IPS-11a (cell line): ENCODE measurements around the gene FXYD7.

Source experiments
- H3K4me3 ChIP-seq: one replicate; pipeline ENCODE4 v1.5.1; 2013; ENCODE audit warnings: low read depth, low read length, control low read depth

Gene FXYD7

GRCh38 chr19:35109395-35110112 lies 33.5 kb upstream of the FXYD7 start:
- H3K4me3 ChIP-seq, result no peak overlapping the region

GRCh38 chr19:35110974-35111373 lies 32.1 kb upstream of the FXYD7 start:
- no peak overlapping the region for H3K4me3 ChIP-seq

DNA sequence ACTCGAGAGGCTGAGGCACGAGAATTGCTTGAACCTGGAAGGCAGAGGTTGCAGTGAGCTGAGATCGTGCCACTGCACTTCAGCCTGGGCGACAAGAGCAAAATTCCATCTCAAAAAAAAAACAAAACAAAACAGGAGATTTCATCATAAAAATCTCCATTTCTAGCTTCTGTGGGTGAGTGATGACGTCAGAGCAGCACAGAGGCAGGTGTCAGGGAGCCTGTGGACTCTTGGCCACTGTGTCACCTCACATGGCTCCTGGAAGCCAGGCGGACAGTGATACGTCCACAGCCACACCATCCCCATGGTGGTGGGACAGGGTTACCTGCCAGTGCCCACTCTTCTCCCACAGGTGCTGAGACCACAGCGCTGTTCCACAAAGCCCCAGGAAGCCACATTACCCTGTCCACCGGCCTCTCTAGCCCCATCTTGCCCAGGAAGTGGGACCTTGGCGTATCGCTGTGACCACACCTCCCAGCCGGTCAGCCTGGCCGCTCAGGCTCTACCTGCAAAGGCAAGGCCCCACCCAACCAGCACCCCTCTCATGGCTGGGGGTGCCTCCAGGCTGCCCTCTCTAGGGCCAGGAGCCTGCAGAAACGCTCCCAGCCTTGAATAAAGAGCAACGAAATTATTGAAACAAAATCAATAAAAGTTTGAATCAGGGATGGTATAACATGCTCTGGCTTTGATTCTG lies 29.9 kb upstream of the FXYD7 start:
- no peak overlapping the region for H3K4me3 ChIP-seq

- H3K4me3 ChIP-seq, result no peak overlapping the region
Observed at GRCh38 chr19:35114353-35115176, 28.5 kb upstream of the FXYD7 start.

DNA sequence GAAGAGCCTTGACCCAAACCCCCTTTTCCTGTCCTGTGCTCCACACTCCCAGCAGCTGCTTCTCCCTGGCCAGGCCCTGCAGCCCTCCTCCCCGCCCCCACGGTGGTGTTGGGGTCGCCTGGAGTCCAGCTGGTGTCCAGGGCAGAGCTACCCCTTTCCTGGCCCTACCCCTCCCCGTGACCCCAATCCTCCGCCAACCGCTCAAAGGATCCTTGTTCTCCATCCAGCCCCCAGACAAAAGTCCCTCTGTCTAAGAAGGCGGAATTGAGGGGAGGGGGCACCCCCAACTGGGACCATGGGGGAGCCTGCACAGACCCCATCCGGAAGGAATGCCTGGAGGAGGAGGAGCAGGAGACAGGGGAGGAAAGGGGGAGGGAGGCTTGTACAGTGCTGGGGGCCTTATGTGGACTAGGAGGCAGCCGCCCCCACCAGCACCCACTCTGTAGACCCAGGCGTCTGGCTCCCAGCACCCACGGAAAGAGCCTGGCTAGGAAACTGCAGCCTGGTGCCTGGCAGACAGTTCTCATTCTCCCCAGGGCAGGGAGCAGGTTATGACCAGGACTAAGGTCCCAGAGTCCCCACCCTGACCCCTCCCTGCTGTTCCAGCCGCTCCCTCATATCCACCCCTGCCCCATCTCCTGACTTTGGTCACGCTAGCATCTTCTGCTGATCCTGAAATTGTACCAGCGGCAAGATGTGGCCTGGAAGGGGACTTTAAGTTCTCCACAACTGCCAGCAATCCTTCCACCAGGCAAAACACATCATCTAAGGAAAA lies 27.7 kb upstream of the FXYD7 start, which contains the start of gene FXYD3:
Gene FXYD3 (plus strand): TSS at position 647 of the 775 bp plus-strand sequence. CDS start 3,554 bp downstream, outside the sequence.
- no peak within 1 kb of the TSS for H3K4me3 ChIP-seq

GRCh38 chr19:35116072-35116801 lies 26.8 kb upstream of the FXYD7 start:
- no peak overlapping the region for H3K4me3 ChIP-seq

- no peak overlapping the region for H3K4me3 ChIP-seq
Observed at GRCh38 chr19:35117116-35117515, 25.9 kb upstream of the FXYD7 start.

- no peak overlapping the region for H3K4me3 ChIP-seq
Observed at GRCh38 chr19:35117799-35118198, 25.3 kb upstream of the FXYD7 start.

DNA sequence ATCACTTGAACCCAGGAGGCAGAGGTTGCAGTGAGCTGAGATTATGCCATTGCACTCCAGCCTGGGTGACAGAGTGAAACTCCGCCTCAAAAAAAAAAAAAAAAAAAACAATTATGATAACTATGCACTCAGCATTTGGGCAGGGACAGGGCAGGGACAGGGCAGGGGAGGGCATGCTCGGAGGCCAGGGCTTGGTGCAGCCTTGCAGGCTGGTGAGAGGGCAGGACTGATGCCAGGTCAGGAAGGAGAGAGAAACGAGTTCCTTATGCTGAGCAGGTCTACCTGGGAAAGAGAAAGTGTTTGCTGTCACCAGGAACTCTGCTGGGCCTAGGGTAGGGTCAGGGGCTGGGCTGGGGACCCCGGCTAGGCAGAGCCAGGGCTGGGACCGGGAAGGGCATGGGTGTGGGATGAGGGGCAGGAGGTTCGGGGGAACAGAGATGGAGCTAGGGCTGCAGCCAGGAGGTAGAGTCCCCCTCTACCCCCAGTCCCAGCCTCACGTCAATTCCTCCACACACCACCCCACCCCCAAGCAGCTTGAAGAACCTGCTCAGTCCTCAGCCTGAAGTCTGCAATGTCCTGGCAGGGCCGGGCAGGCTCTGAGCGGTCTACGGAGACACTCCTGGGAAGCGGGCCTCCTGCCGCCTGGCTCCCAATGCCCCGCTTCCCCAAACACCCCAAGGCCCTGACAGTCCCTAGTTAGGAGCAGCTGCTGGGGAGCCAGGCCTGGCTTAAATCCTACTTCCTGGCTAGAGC lies 24.6 kb upstream of the FXYD7 start:
- no peak overlapping the region for H3K4me3 ChIP-seq

- no peak overlapping the region for H3K4me3 ChIP-seq
Observed at GRCh38 chr19:35119091-35119490, 24.0 kb upstream of the FXYD7 start.

DNA sequence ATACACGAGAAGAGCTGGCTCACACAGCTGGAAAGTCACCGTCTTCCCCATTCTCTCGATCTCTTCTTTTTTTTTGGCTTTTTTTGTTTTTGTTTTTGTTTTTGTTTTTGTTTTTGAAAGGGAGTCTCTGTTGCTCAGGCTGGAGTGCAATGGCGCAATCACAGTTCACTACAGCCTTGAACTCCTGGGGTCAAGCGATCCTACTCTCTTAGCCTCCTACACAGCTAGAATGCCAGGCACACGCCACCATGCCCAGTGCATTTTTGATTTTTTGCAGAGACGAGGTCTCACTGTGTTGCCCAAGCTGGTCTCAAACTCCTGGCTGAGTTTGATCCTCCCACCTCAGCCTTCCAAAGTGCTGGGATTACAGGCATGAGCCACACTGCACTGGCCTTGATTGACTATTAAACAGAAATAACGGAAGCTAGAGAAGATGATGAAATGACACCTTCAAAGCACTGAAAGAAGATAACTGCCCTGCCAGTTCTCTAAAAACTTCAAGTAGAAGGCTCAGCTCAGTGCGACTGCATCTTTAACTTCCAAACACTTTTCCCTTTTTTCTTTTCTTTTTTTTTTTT lies 23.4 kb upstream of the FXYD7 start:
- no peak overlapping the region for H3K4me3 ChIP-seq

DNA sequence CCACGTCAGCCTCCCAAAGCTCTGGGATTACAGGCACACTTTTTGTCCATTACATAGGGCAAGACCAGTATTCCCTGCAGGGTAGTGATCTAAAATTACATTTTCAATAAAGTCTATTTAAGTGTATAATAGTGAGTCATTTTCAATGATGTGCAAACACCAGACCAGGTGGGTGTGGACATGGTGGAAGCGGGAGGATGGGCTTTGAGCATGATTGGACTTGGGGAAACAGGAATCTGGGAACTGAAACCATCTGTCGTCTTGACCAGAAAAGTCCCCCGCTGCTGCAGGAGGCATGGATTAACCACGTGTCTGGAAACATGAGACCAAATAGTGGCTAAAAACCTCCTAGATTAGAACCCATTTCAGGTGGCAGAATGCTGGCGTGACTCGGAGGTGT lies 22.6 kb upstream of the FXYD7 start:
- no peak overlapping the region for H3K4me3 ChIP-seq

- H3K4me3 ChIP-seq, result no peak overlapping the region
Observed at GRCh38 chr19:35120898-35121297, 22.2 kb upstream of the FXYD7 start.

DNA sequence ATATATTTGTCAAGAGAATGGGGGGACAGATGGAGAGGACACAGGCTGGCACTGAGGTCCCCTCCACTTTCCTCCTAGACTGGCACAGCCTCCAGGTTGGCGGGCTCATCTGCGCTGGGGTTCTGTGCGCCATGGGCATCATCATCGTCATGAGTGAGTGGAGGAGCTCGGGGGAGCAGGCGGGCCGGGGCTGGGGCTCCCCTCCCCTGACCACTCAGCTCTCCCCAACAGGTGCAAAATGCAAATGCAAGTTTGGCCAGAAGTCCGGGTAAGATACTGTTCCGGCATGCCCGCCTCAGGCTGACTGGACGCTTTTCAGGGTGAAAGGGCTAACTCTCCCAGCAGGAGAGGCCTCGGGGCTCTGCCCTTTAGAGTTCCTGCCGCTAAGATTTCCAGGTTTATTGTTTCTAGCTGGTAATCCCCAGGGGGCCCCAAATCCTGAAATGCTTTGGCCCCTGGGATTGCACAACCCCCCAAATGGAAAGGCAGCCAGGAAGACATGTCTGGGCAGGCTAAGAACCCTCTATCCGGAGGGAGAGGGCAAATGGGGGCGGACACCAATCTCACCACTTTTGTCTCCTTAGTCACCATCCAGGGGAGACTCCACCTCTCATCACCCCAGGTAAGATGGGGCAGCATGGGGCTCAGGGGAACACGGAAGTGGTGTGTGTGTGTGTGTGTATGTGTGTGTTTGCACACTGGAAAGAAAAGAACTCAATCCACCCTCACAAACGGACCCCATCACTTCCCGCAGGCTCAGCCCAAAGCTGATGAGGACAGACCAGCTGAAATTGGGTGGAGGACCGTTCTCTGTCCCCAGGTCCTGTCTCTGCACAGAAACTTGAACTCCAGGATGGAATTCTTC lies 20.1 kb upstream of the FXYD7 start:
- no peak overlapping the region for H3K4me3 ChIP-seq

GRCh38 chr19:35123573-35123972 lies 19.5 kb upstream of the FXYD7 start:
- no peak overlapping the region for H3K4me3 ChIP-seq

- no peak overlapping the region for H3K4me3 ChIP-seq
Observed at GRCh38 chr19:35124098-35125060, 18.7 kb upstream of the FXYD7 start.

DNA sequence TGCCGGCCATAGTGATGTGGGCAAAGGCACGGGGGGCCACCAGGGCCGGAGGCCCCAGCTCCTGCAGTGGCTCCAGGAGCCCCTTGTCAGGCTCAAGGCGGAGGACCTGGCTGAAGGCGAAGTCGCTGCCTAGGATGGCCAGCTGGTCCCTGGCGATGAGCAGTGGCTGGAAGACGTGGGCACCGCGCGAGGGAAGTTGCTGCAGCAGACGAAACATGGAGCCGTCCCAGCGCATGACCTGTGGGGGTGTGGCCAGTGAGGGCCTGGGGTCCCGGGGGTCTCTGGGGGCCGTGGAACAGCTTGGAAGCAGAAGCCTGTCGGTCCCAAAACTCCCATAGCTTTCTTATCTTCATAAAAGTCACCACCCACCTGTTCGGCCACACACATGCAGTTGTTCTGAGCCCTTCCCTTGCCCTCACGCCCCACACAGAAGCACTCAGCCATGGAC lies 17.8 kb upstream of the FXYD7 start:
- H3K4me3 ChIP-seq, result no peak overlapping the region
